ENCODE data around the gene GPRIN1. TPM values are rescaled to one million over a fixed set of nuclear protein-coding genes. Genes with fewer than 3 reads are reported as not detected.

The GPRIN1 gene
- total RNA-seq, 1 donor from 2014 or later: 3.2 TPM

- H3K27me3 Mint-ChIP-seq: peaks cover 27% of the 10 kb centered on the region
- DNase-seq (no peak), ATAC-seq (ENCODE audit: low read depth) (no peak)
- TF ChIP-seq, protein P1, sequence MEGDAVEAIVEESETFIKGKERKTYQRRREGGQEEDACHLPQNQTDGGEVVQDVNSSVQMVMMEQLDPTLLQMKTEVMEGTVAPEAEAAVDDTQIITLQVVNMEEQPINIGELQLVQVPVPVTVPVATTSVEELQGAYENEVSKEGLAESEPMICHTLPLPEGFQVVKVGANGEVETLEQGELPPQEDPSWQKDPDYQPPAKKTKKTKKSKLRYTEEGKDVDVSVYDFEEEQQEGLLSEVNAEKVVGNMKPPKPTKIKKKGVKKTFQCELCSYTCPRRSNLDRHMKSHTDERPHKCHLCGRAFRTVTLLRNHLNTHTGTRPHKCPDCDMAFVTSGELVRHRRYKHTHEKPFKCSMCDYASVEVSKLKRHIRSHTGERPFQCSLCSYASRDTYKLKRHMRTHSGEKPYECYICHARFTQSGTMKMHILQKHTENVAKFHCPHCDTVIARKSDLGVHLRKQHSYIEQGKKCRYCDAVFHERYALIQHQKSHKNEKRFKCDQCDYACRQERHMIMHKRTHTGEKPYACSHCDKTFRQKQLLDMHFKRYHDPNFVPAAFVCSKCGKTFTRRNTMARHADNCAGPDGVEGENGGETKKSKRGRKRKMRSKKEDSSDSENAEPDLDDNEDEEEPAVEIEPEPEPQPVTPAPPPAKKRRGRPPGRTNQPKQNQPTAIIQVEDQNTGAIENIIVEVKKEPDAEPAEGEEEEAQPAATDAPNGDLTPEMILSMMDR (IDR thresholded peaks at IDR 0.05): no peak
- H3K4me3 Mint-ChIP-seq: peak overlapping the region; percentile 64
- no peaks in the 10 kb centered on the region for H3K36me3 Mint-ChIP-seq (ENCODE audit: low read depth)
- intact Hi-C loops (cut with micrococcal nuclease): no loop called here
- no peaks in the 10 kb centered on the region for H3K9me3 Mint-ChIP-seq
- no peak overlapping the region for H3K27ac Mint-ChIP-seq
- ChIA-PET POLR2A (interaction anchor here (0.6 to 2.7 kb wide), 5 partner anchors 12 to 31 kb away, joined by 3 to 29 read pairs (median 5); partner anchors contain the start of gene TSPAN17), CTCF (interaction anchor here (1.1 to 2.9 kb wide), 3 partner anchors 17 to 33 kb away, joined by 3 to 15 read pairs (median 10); partner anchors contain the start of gene TSPAN17)
- peaks cover 47% of the 10 kb centered on the region for H3K4me1 Mint-ChIP-seq
Measured at GRCh38 chr5:176629317-176629852, 19.4 kb upstream of the GPRIN1 start.

- H3K4me1 Mint-ChIP-seq: peaks cover 40% of the 10 kb centered on the region
- no peaks in the 10 kb centered on the region for H3K36me3 Mint-ChIP-seq (ENCODE audit: low read depth)
- TF ChIP-seq, protein P1 (IDR thresholded peaks at IDR 0.05): no peak
- H3K27me3 Mint-ChIP-seq: peaks cover 34% of the 10 kb centered on the region
- ATAC-seq (ENCODE audit: low read depth): no peak
- intact Hi-C loops (cut with micrococcal nuclease): no loop called here
- no peaks in the 10 kb centered on the region for H3K9me3 Mint-ChIP-seq
- DNase-seq: no peak
- ChIA-PET POLR2A (interaction anchor here (0.6 kb wide), 1 partner anchor 18 kb away, joined by 3 read pairs; no protein-coding TSS in a partner anchor), CTCF (interaction anchor here (2.9 kb wide), 1 partner anchor 18 kb away, joined by 15 read pairs; the partner anchor contains the start of gene TSPAN17)
- no peak overlapping the region for H3K4me3 Mint-ChIP-seq
- no peak overlapping the region for H3K27ac Mint-ChIP-seq
Measured at GRCh38 chr5:176628406-176629228, 18.7 kb upstream of the GPRIN1 start.

GRCh38 chr5:176627582-176627981 is 17.6 kb upstream of the GPRIN1 start:
- TF ChIP-seq, protein P1 (IDR thresholded peaks at IDR 0.05): no peak
- Mint-ChIP-seq H3K27ac (no peak overlapping the region), H3K4me1 (peaks cover 33% of the 10 kb centered on the region), H3K36me3 (ENCODE audit: low read depth) (no peaks in the 10 kb centered on the region), H3K27me3 (peaks cover 34% of the 10 kb centered on the region), H3K4me3 (no peak overlapping the region), H3K9me3 (no peaks in the 10 kb centered on the region)
- ChIA-PET CTCF (no interaction called here), POLR2A (no interaction called here)
- no peak for DNase-seq
- no peak for ATAC-seq (ENCODE audit: low read depth)
- intact Hi-C loops (cut with micrococcal nuclease): no loop called here

DNA sequence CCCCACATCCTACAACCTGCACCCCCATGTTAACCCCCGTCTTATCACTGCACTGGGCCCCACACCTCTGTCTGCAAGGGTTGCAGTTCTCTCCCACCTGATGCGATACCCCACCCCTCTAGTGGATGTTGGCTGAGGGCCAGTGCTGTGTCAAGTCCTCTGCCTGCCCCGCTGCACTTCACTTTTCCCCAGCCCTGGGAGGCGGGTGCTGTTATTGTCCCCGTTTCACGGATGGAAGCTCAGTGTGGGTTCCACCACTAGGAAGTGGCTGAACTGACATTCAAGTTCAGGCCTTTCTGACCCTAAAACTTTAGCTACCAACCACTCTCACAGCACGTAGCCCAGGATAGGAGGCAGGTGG is 16.9 kb upstream of the GPRIN1 start:
- intact Hi-C loops (cut with micrococcal nuclease): no loop called here
- no peak overlapping the region for H3K4me3 Mint-ChIP-seq

More for the DNA sequence above, 16.9 kb upstream of the GPRIN1 start:
- H3K9me3 Mint-ChIP-seq: no peaks in the 10 kb centered on the region
- peaks cover 39% of the 10 kb centered on the region for H3K27me3 Mint-ChIP-seq
- POLR2A ChIA-PET: no interaction called here
- CTCF ChIA-PET: no interaction called here
- TF ChIP-seq, protein P1 (IDR thresholded peaks at IDR 0.05): no peak
- no peaks in the 10 kb centered on the region for H3K36me3 Mint-ChIP-seq (ENCODE audit: low read depth)
- no peak for ATAC-seq (ENCODE audit: low read depth)
- DNase-seq: no peak
- no peak overlapping the region for H3K27ac Mint-ChIP-seq
- peaks cover 32% of the 10 kb centered on the region for H3K4me1 Mint-ChIP-seq
